ENCODE data around the gene SH2D3C. TPM values are rescaled to one million over a fixed set of nuclear protein-coding genes. Genes with fewer than 3 reads are reported as not detected.

SH2D3C gene
- total RNA-seq, 1 donor from 2014 or later, result 16.0 TPM

- DNase-seq (ENCODE audit: low spot score), result no peak
- intact Hi-C loops (cut with DNase I), result no loop called here
Measured at GRCh38 chr9:127690735-127691134, 87.7 kb downstream of the SH2D3C start.

DNA sequence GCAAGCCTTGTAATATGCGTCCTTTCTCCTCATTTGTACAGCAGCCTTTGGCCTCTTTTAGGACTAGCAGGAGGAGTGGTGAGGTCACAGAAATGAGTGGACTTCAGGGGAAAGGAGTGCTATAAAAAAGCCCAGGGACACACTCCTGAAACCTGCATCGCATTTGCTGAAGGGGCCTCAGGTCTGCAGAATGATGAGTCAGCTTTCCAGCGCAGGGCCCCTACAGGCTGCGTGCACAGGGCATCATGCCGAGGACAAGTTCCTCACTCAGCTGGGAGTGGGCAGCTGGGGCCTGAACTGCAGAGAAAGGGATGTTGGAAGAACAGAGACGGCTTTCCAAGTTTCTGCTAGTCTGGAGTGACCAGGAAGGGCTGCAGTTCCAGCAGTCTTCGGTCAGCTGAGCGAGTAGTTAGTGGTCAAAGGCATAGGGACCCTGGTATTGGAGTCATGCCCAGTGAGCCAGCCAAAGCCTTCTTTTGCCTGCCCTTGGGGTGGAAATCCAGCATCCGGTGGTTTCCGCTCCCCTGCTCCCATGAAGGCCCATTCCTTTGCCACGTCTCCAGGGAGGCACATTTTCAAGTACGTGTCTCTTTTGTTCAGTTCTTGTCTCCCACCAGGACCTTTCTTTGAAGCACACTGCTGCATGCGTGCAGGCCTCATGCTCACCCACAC lies 89.0 kb downstream of the SH2D3C start:
- intact Hi-C loops (cut with DNase I), result no loop called here
- DNase-seq (ENCODE audit: low spot score), result no peak

Small RNA genes lying within 50 kb of the gene (microRNA-seq; reads per million reads assigned to microRNA genes)
- not detected for gene MIR2861
- gene MIR3960, result not detected

Other genes starting within 250 kb of the SH2D3C start
- gene STXBP1, start 166.4 kb downstream of the SH2D3C start, total RNA-seq, result 46.6 TPM
- not detected for gene CFAP157, start 71.7 kb downstream of the SH2D3C start, total RNA-seq
- 13.4 TPM for gene PTRH1, start 63.0 kb downstream of the SH2D3C start, total RNA-seq
- gene TTC16, start 62.6 kb downstream of the SH2D3C start, total RNA-seq, result 0.16 TPM
- 4.4 TPM for gene TOR2A, start 43.4 kb downstream of the SH2D3C start, total RNA-seq
- 48.7 TPM for gene CDK9, start 7.4 kb upstream of the SH2D3C start, total RNA-seq
- gene FPGS, start 24.2 kb upstream of the SH2D3C start, total RNA-seq, result 36.5 TPM
- gene ENG, start 76.0 kb upstream of the SH2D3C start, total RNA-seq, result 244 TPM
- 484 TPM for gene AK1, start 99.0 kb upstream of the SH2D3C start, total RNA-seq
- 49.4 TPM for gene ST6GALNAC6, start 120.9 kb upstream of the SH2D3C start, total RNA-seq
- gene ST6GALNAC4, start 138.4 kb upstream of the SH2D3C start, total RNA-seq, result 48.1 TPM
- 0.57 TPM for gene PIP5KL1, start 152.1 kb upstream of the SH2D3C start, total RNA-seq
- gene DPM2, start 159.2 kb upstream of the SH2D3C start, total RNA-seq, result 14.9 TPM
- gene EEIG1, start 202.3 kb upstream of the SH2D3C start, total RNA-seq, result 24.1 TPM